Middle frontal gyrus (tissue), 1 donor: ENCODE data around the gene AP1G1.
"Not testable (repeated sequence)": the region's sequence is repeated elsewhere in the genome, so short reads cannot be mapped to it uniquely, and the experiment has no call there.

Experiments
- DNase-seq: peaks from one replicate; pipeline ENCODE4 v3.0.0-alpha.2; 2015; ENCODE audit warnings: low spot score; ENCODE audit errors: extremely low spot score

The AP1G1 gene

GRCh38 chr16:71810155-71810530 is 1.5 kb upstream of the AP1G1 start:
- DNase-seq: not testable (repeated sequence)

- no peak for DNase-seq
Measured at GRCh38 chr16:71807905-71808592, 585 bp downstream of the AP1G1 start.

- no peak for DNase-seq
Measured at GRCh38 chr16:71803305-71803690, 5.3 kb downstream of the AP1G1 start.

GRCh38 chr16:71796501-71797097 is 12.0 kb downstream of the AP1G1 start:
- no peak for DNase-seq

- no peak for DNase-seq
Measured at GRCh38 chr16:71794943-71795342, 13.7 kb downstream of the AP1G1 start.

- no peak for DNase-seq
Measured at GRCh38 chr16:71794018-71794417, 14.6 kb downstream of the AP1G1 start.

GRCh38 chr16:71792176-71792575 is 16.5 kb downstream of the AP1G1 start:
- DNase-seq: no peak

- DNase-seq: not testable (repeated sequence)
Measured at GRCh38 chr16:71790329-71790728, 18.3 kb downstream of the AP1G1 start.

GRCh38 chr16:71789136-71789535 is 19.5 kb downstream of the AP1G1 start:
- no peak for DNase-seq

GRCh38 chr16:71788578-71788977 is 20.1 kb downstream of the AP1G1 start:
- DNase-seq: no peak

- not testable (repeated sequence) for DNase-seq
Measured at GRCh38 chr16:71785143-71785542, 23.5 kb downstream of the AP1G1 start.

- no peak for DNase-seq
Measured at GRCh38 chr16:71784093-71784492, 24.5 kb downstream of the AP1G1 start.

GRCh38 chr16:71781741-71782140 is 26.9 kb downstream of the AP1G1 start:
- DNase-seq: no peak

- DNase-seq: no peak
Measured at GRCh38 chr16:71780521-71781089, 28.0 kb downstream of the AP1G1 start.

- no peak for DNase-seq
Measured at GRCh38 chr16:71778780-71779179, 29.9 kb downstream of the AP1G1 start.

GRCh38 chr16:71777329-71777728 is 31.3 kb downstream of the AP1G1 start:
- no peak for DNase-seq

GRCh38 chr16:71775949-71776348 is 32.7 kb downstream of the AP1G1 start:
- no peak for DNase-seq

- no peak for DNase-seq
Measured at GRCh38 chr16:71771571-71771970, 37.1 kb downstream of the AP1G1 start.

GRCh38 chr16:71769222-71769621 is 39.4 kb downstream of the AP1G1 start:
- DNase-seq: no peak

- no peak for DNase-seq
Measured at GRCh38 chr16:71767060-71767900, 41.4 kb downstream of the AP1G1 start.

GRCh38 chr16:71762186-71762585 is 46.4 kb downstream of the AP1G1 start:
- no peak for DNase-seq

- DNase-seq: no peak
Measured at GRCh38 chr16:71761097-71761496, 47.5 kb downstream of the AP1G1 start.
